GM18861 (cell line): ENCODE results near the gene DEAF1.

Experiments
- ATAC-seq: cut with Tn5 transposase; IDR thresholded peaks from one replicate; pipeline ENCODE4 v1.9.1; 2021; ENCODE audit not compliant: unreplicated experiment

DEAF1 gene

GRCh38 chr11:626475-627307, 68.3 kb downstream of the DEAF1 start, which contains the start of gene SCT:
SCT (minus strand) TSS chr11:627181; CDS start chr11:627143, 38 bp downstream.
- ATAC-seq = no peak

GRCh38 chr11:625636-626268, 69.3 kb downstream of the DEAF1 start:
- no peak for ATAC-seq

GRCh38 chr11:624705-625635, 70.1 kb downstream of the DEAF1 start, which contains the start of gene CDHR5:
CDHR5 (minus strand) TSS chr11:624955; CDS start chr11:624902, 53 bp downstream.
- ATAC-seq = no peak

GRCh38 chr11:623999-624704, 70.9 kb downstream of the DEAF1 start:
- no peak for ATAC-seq

GRCh38 chr11:623349-623869, 71.6 kb downstream of the DEAF1 start:
- no peak for ATAC-seq

- ATAC-seq = no peak
These were observed 73.2 kb downstream of the DEAF1 start for GRCh38 chr11:621838-622237.

- ATAC-seq = no peak
These were observed 73.8 kb downstream of the DEAF1 start for GRCh38 chr11:620935-621814.

- no peak for ATAC-seq
These were observed 74.8 kb downstream of the DEAF1 start for GRCh38 chr11:620201-620600.

- no peak for ATAC-seq
These were observed 75.4 kb downstream of the DEAF1 start for GRCh38 chr11:619628-620050.

- ATAC-seq = no peak
These were observed 76.0 kb downstream of the DEAF1 start for GRCh38 chr11:618856-619627.

GRCh38 chr11:617912-618682, 76.9 kb downstream of the DEAF1 start:
- no peak for ATAC-seq

- ATAC-seq = no peak
These were observed 77.7 kb downstream of the DEAF1 start for GRCh38 chr11:617199-617911.

GRCh38 chr11:616320-617198, 78.5 kb downstream of the DEAF1 start:
- ATAC-seq = no peak

- ATAC-seq = peak; percentile 58
These were observed 79.3 kb downstream of the DEAF1 start, which contains the start of gene IRF7 for GRCh38 chr11:615504-616319. IRF7 (minus strand) TSS chr11:615950; CDS start chr11:615364, 586 bp downstream.
